Parathyroid adenoma (tissue), 2 donors: ENCODE measurements around the gene SPTBN5.

Experiments
- H2AFZ ChIP-seq: fragments of 300-600 bp; sonication (generic); one replicate; pipeline ENCODE4 v1.7.0; 2017; ENCODE audit warnings: antibody characterized with exemption, mild to moderate bottlenecking
- H3K27ac ChIP-seq: fragments of 300-600 bp; sonication (generic); one replicate; pipeline ENCODE4 v1.7.0; 2017
- H3K27me3 ChIP-seq: fragments of 300-600 bp; sonication (generic); one replicate; pipeline ENCODE4 v1.7.0; 2017; ENCODE audit warnings: low read length; ENCODE audit not compliant: control insufficient read depth, insufficient read depth
- H3K36me3 ChIP-seq: fragments of 300-600 bp; sonication (generic); one replicate; pipeline ENCODE4 v1.7.0; 2017; ENCODE audit warnings: low read length; ENCODE audit not compliant: control insufficient read depth, insufficient read depth
- H3K4me1 ChIP-seq: fragments of 300-600 bp; sonication (generic); one replicate; pipeline ENCODE4 v1.7.0; 2017; ENCODE audit warnings: control low read depth
- H3K4me2 ChIP-seq: fragments of 300-600 bp; sonication (generic); one replicate; pipeline ENCODE4 v1.7.0; 2017; ENCODE audit warnings: low read length
- H3K4me3 ChIP-seq: fragments of 300-600 bp; sonication (generic); one replicate; pipeline ENCODE4 v1.7.0; 2017; ENCODE audit warnings: low read depth, low read length
- H3K79me2 ChIP-seq: fragments of 300-600 bp; sonication (generic); one replicate; pipeline ENCODE4 v1.7.0; 2017; ENCODE audit warnings: control low read depth
- H3K9ac ChIP-seq: fragments of 300-600 bp; sonication (generic); one replicate; pipeline ENCODE4 v1.7.0; 2017; ENCODE audit warnings: mild to moderate bottlenecking
- H3K9me3 ChIP-seq: fragments of 300-600 bp; sonication (generic); one replicate; pipeline ENCODE4 v1.7.0; 2017; ENCODE audit warnings: low read length; ENCODE audit not compliant: control insufficient read depth
- CTCF ChIP-seq: fragments of 300-600 bp; sonication (generic); IDR thresholded peaks from one replicate; pipeline ENCODE4 v1.7.0; 2017; ENCODE audit warnings: antibody characterized with exemption, mild to moderate bottlenecking
- donor health status: primary hyperparathyroidism.

The SPTBN5 gene

GRCh38 chr15:41905036-41905793 lies 11.4 kb upstream of the SPTBN5 start:
- H3K27ac ChIP-seq = no peak overlapping the region
- TF ChIP-seq CTCF = no peak

GRCh38 chr15:41904541-41905005 lies 10.7 kb upstream of the SPTBN5 start:
- Histone ChIP-seq H2AFZ (no peak overlapping the region), H3K9ac (no peak overlapping the region), H3K9me3 (no peaks in the 10 kb centered on the region), H3K27ac (no peak overlapping the region), H3K36me3 (no peaks in the 10 kb centered on the region), H3K27me3 (no peaks in the 10 kb centered on the region), H3K4me2 (no peak overlapping the region), H3K4me1 (no peaks in the 10 kb centered on the region), H3K79me2 (no peaks in the 10 kb centered on the region), H3K4me3 (no peak overlapping the region)
- TF ChIP-seq CTCF = peak; percentile 63

More at GRCh38 chr15:41905036-41905793, 11.4 kb upstream of the SPTBN5 start:
- no peaks in the 10 kb centered on the region for H3K4me1 ChIP-seq
- H3K4me3 ChIP-seq = no peak overlapping the region
- no peaks in the 10 kb centered on the region for H3K79me2 ChIP-seq
- no peak overlapping the region for H2AFZ ChIP-seq
- H3K27me3 ChIP-seq = no peaks in the 10 kb centered on the region
- H3K9me3 ChIP-seq = no peaks in the 10 kb centered on the region
- no peaks in the 10 kb centered on the region for H3K36me3 ChIP-seq
- H3K9ac ChIP-seq = no peak overlapping the region
- H3K4me2 ChIP-seq = no peak overlapping the region

- H3K4me2 ChIP-seq = no peak overlapping the region
- H3K27ac ChIP-seq = no peak overlapping the region
- TF ChIP-seq CTCF = no peak
These were observed 9.9 kb upstream of the SPTBN5 start for GRCh38 chr15:41903782-41904181.

GRCh38 chr15:41901431-41901830 lies 7.6 kb upstream of the SPTBN5 start:
- Histone ChIP-seq H3K79me2 (no peaks in the 10 kb centered on the region), H3K27ac (no peak overlapping the region), H3K27me3 (no peaks in the 10 kb centered on the region), H3K4me1 (no peaks in the 10 kb centered on the region), H3K9me3 (no peaks in the 10 kb centered on the region), H3K36me3 (no peaks in the 10 kb centered on the region), H3K4me3 (no peak overlapping the region), H2AFZ (no peak overlapping the region), H3K4me2 (no peak overlapping the region), H3K9ac (no peak overlapping the region)
- no peak for TF ChIP-seq CTCF

More at GRCh38 chr15:41903782-41904181, 9.9 kb upstream of the SPTBN5 start:
- Histone ChIP-seq H3K4me3 (no peak overlapping the region), H3K9me3 (no peaks in the 10 kb centered on the region), H3K4me1 (no peaks in the 10 kb centered on the region), H3K9ac (no peak overlapping the region), H3K36me3 (no peaks in the 10 kb centered on the region), H2AFZ (no peak overlapping the region), H3K27me3 (no peaks in the 10 kb centered on the region), H3K79me2 (no peaks in the 10 kb centered on the region)
